ENCODE results near the gene KREMEN1.
"Not testable (repeated sequence)": the region's sequence is repeated elsewhere in the genome, so short reads cannot be mapped to it uniquely, and the experiment has no call there.

KREMEN1 gene

DNA sequence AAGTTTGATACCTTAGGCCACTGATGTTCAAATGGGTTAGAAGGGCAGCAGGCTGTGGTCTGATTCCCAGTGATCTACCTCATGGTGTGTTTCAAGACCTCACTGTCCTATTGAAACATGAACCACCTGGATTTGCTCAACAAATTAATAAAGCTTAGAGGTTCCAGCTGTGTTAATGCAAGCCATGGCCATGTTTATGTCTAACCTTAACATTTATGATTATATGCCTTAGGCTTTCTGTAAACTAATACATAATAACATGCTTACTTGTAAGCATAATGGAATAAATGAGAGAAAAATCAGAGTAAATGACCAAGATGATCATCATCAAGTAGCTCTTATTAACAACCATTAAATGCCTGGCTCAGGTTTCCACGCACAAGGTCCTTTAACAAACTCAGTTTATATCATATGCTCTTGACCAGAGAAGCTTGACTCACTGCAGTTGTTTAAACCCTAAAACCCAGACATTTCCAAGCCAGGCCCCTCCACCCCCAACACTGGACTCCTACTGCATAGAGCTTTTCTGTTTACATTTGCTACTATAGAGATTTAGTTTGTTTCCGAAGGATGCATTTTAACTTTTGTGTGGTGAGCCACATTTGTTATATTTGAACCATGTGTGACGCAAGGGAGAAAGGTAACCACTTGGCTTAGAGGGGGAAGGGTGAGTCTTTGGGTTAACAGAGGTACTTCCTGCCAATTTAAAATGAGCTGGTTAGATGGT lies 43.7 kb downstream of the KREMEN1 start:
- H3K4me3 ChIP-seq (ENCODE audit: low read depth, low read length), result no peak overlapping the region
- TF ChIP-seq, protein P1, sequence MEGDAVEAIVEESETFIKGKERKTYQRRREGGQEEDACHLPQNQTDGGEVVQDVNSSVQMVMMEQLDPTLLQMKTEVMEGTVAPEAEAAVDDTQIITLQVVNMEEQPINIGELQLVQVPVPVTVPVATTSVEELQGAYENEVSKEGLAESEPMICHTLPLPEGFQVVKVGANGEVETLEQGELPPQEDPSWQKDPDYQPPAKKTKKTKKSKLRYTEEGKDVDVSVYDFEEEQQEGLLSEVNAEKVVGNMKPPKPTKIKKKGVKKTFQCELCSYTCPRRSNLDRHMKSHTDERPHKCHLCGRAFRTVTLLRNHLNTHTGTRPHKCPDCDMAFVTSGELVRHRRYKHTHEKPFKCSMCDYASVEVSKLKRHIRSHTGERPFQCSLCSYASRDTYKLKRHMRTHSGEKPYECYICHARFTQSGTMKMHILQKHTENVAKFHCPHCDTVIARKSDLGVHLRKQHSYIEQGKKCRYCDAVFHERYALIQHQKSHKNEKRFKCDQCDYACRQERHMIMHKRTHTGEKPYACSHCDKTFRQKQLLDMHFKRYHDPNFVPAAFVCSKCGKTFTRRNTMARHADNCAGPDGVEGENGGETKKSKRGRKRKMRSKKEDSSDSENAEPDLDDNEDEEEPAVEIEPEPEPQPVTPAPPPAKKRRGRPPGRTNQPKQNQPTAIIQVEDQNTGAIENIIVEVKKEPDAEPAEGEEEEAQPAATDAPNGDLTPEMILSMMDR (IDR thresholded peaks at IDR 0.05; ENCODE audit: low read depth, low read length), result no peak

DNA sequence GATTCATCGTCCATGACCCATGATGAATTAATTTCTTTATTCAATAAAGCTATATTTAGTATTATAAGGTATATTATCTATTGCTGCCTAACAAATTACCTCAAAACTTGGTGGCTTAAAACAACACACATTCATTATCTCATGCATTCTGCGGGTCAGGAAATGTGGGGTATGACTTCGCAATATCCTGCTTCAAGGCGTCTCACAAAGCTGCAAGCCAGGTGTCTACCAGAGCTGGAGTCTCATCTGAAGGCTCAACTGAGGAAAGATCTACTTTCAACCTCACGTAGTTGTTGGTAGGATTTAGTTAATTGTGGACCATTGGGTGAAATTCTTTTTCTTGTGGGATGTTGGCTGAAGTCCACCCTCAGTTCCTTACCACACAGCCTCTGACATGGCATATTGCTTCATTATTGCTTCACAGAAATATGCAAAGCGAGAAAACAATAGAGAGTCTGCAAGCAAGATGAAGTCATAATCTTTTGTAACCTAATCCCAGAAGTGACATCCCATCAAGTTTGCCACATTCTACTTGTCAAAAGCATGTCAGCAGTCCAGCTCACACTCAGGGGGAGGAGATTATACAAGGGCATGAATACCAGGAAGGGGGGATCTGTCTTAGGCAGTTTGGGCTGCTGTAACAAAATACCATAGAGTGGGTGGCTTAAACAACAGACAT lies 45.1 kb downstream of the KREMEN1 start:
- no peak overlapping the region for H3K4me3 ChIP-seq (ENCODE audit: low read depth, low read length)
- TF ChIP-seq, protein P1 (IDR thresholded peaks at IDR 0.05; ENCODE audit: low read depth, low read length), result no peak

DNA sequence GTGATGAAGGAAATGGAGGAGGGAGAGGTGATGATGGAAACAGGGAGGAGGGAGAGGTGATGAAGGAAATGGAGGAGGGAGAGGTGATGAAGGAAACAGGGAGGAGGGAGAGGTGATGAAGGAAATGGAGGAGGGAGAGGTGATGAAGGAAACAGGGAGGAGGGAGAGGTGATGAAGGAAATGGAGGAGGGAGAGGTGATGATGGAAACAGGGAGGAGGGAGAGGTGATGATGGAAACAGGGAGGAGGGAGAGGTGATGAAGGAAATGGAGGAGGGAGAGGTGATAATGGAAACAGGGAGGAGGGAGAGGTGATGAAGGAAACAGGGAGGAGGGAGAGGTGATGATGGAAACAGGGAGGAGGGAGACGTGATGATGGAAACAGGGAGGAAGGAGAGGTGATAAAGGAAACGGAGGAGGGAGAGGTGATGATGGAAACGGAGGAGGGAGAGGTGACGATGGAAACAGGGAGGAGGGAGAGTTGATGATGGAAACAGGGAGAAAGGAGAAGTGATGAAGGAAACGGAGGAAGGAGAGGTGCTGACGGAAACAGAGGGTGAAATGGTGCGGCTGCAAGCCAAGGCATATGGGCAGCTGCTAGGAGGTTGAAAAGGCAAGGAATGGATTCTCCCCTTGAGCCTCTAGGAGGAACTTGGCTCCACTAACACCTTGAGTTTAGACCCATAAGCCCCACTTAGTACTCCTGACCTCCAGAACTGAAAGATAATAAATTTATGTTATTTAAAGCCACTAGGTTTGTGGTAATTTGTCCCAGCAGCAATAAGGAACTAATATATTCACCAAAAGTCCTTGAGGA lies 47.5 kb downstream of the KREMEN1 start:
- H3K4me3 ChIP-seq (ENCODE audit: low read depth, low read length), result not testable (repeated sequence)

DNA sequence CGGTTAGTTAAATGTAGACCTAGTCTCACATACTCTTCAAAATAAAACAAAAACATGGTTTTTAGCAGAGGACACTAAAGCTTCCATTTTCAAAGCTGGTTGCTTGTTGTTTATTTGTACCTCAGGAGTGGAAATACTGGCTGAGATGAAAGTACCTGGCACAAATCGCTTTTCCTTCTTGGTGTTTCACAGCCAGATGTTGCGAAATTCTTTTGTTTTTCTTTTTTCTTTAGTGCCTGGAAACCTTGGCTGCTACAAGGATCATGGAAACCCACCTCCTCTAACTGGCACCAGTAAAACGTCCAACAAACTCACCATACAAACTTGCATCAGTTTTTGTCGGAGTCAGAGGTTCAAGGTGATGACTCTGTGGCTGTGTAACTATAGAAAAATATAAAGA lies 48.3 kb downstream of the KREMEN1 start:
- H3K4me3 ChIP-seq (ENCODE audit: low read depth, low read length), result no peak overlapping the region
- TF ChIP-seq, protein P1 (IDR thresholded peaks at IDR 0.05; ENCODE audit: low read depth, low read length), result no peak

DNA sequence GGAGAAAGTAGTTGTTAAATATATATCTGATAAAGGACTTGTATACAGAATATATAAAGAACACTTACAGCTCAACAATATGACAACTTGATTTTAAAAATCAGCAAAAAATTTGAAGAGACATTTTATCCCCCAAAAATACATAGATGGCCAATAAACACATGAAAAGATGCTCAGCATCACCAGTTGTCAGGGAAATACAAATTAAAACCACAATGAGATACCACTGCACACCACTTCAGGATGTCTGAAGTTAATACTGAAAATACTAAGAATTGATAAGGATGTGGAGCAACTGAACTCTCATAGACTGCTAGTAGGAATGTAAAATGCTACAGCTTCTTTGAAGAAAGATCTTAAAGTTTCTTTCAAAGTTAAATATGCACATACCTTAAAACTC lies 49.2 kb downstream of the KREMEN1 start:
- TF ChIP-seq, protein P1 (IDR thresholded peaks at IDR 0.05; ENCODE audit: low read depth, low read length), result no peak
- H3K4me3 ChIP-seq (ENCODE audit: low read depth, low read length), result no peak overlapping the region

DNA sequence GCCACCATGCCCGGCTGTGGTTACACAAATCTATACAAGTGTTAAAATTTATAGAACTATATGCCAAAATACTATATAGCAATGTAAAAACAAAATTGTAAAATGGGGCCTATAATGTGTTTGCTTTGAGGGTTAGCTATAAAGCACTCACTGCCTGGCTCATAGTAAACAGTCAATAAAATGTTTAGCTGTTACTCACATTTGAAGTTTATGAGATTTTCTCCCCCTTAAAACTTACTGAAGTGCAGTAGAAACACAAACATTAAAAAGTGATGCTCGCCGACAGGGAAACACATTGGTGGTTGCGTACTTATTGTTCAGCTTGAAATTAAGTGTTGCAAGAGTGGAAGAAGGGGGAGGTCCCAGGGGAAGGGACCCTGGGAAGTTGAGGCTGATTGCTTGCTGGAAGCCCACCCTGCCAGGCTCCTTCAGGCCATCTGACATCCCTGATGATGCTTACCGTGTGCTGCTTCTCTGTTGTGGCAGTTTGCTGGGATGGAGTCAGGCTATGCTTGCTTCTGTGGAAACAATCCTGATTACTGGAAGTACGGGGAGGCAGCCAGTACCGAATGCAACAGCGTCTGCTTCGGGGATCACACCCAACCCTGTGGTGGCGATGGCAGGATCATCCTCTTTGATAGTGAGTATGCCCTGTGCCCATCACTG lies 52.1 kb downstream of the KREMEN1 start:
- TF ChIP-seq, protein P1 (IDR thresholded peaks at IDR 0.05; ENCODE audit: low read depth, low read length), result no peak
- H3K4me3 ChIP-seq (ENCODE audit: low read depth, low read length), result no peak overlapping the region

DNA sequence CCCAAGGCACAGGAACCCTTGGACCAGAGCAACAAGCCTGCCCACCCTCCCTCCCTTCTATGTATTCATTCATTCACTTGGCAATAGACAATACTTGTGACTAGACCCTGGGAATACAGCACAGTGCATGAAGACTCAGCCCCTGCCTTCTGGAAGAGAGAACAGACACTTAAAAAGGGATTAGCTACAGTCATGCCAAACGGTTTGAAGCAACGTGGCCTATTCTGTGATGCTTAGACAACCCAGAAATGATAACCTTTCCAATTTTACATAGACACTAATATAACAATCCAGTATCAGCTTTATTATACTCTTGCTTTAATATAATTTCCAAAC lies 52.6 kb downstream of the KREMEN1 start:
- no peak overlapping the region for H3K4me3 ChIP-seq (ENCODE audit: low read depth, low read length)
- TF ChIP-seq, protein P1 (IDR thresholded peaks at IDR 0.05; ENCODE audit: low read depth, low read length), result no peak

Data from WI38 (cell line).